ENCODE results near the gene CCT6B.

CCT6B gene

DNA sequence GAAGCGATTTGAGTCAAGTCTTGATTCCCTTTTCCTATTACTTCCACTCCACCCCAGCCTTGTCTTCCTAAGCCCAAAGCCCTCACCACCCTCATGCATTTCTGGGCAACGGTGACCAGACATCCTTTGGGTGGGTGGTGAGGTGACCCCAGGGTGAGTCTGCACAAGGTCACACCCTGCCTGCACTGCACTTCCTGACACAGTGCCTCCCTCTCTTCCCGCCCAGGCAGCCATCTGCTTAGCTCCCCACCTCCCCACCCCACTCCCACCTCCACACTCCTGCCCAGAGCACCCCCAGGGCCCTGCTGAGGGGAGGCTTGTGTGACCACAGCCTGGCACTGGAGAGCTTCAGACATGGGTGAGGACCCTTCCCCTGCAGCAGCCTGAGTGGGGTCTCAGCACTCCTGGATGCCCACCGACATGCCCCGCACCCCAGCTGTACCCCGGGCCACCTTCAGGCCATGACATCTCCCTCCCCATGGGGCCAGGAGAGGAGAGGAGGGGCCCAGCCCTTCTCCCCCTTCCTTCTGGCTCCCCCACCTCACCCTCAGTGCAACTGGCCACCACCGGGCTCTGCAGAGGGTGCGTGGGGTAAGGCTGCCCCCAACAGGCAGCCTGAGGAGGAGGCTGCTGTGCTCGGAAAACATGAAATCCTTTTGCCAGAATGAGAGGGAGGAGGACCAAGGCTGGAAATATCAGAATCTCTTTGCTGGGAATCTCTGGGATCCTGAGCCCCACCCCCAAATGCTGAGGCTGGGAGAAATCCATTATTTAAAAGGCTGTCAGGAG lies 68.6 kb downstream of the CCT6B start:
- Histone ChIP-seq H4K20me1 (ENCODE audit: insufficient read depth, low read length, poor library complexity, severe bottlenecking) (no peaks in the 10 kb centered on the region), H3K9me2 (replicated peaks; ENCODE audit: low read depth, low read length) (no peaks in the 10 kb centered on the region), H2AFZ (ENCODE audit: low read length) (peak overlapping the region; percentile 45; the same call in 1 of the 2 replicates), H3K4me3 (ENCODE audit: low read length, poor library complexity, severe bottlenecking) (no peak overlapping the region), H3K9me3 (ENCODE audit: insufficient read depth, low read depth, low read length) (no peaks in the 10 kb centered on the region), H3K27me3 (ENCODE audit: insufficient read depth, low read length, poor library complexity, severe bottlenecking) (no peaks in the 10 kb centered on the region), H3K36me3 (ENCODE audit: insufficient read depth, low read length) (no peaks in the 10 kb centered on the region), H3K9ac (ENCODE audit: low read depth, low read length, poor library complexity, severe bottlenecking) (peak overlapping the region; percentile 23), H3K4me2 (ENCODE audit: low read depth, low read length, poor library complexity, severe bottlenecking) (no peak overlapping the region), H3K79me2 (ENCODE audit: insufficient read depth, low read length) (no peaks in the 10 kb centered on the region), H3K4me1 (ENCODE audit: insufficient read depth, low read length, poor library complexity, severe bottlenecking) (peaks cover 15% of the 10 kb centered on the region), H3F3A (ENCODE audit: low read depth) (no peaks in the 10 kb centered on the region)
- TF ChIP-seq, protein P1, sequence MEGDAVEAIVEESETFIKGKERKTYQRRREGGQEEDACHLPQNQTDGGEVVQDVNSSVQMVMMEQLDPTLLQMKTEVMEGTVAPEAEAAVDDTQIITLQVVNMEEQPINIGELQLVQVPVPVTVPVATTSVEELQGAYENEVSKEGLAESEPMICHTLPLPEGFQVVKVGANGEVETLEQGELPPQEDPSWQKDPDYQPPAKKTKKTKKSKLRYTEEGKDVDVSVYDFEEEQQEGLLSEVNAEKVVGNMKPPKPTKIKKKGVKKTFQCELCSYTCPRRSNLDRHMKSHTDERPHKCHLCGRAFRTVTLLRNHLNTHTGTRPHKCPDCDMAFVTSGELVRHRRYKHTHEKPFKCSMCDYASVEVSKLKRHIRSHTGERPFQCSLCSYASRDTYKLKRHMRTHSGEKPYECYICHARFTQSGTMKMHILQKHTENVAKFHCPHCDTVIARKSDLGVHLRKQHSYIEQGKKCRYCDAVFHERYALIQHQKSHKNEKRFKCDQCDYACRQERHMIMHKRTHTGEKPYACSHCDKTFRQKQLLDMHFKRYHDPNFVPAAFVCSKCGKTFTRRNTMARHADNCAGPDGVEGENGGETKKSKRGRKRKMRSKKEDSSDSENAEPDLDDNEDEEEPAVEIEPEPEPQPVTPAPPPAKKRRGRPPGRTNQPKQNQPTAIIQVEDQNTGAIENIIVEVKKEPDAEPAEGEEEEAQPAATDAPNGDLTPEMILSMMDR (conservative IDR thresholded peaks at IDR 0.05; ENCODE audit: low read length), result peak; percentile 96
- TF ChIP-seq EZH2phosphoT487 (IDR thresholded peaks at IDR 0.05; ENCODE audit: borderline replicate concordance), result no peak

DNA sequence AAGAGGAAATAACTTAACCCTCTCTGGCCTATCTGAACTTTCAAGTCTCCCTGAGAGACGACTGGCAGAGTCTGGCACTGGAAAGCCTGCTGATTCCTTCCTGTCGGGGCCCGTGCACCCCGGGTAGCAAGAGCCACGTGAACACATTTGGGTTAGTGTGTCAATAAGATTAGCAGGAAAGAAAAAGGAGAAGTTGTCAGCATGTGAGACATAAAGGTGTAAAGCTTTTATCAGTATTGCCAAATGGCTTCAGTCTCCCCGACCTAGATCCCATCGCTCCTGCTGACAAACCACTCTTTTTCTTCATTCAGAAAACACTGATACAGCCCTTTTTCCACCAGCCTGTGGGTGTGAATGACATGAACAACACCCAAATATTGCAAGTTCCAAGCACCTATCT lies 74.4 kb downstream of the CCT6B start:
- H3K79me2 ChIP-seq (ENCODE audit: insufficient read depth, low read length), result peaks cover 7% of the 10 kb centered on the region; the same call in 1 of the 2 replicates
- H3K4me3 ChIP-seq (ENCODE audit: low read length, poor library complexity, severe bottlenecking), result no peak overlapping the region
- peaks cover 66% of the 10 kb centered on the region for H3K4me1 ChIP-seq (ENCODE audit: insufficient read depth, low read length, poor library complexity, severe bottlenecking)
- H3K36me3 ChIP-seq (ENCODE audit: insufficient read depth, low read length), result no peaks in the 10 kb centered on the region
- peak overlapping the region; percentile 48 for H2AFZ ChIP-seq (ENCODE audit: low read length)
- H3K9me3 ChIP-seq (ENCODE audit: insufficient read depth, low read depth, low read length), result no peaks in the 10 kb centered on the region
- H3K9me2 ChIP-seq (replicated peaks; ENCODE audit: low read depth, low read length), result no peaks in the 10 kb centered on the region
- peaks cover 21% of the 10 kb centered on the region; the same call in 1 of the 2 replicates for H3F3A ChIP-seq (ENCODE audit: low read depth)
- no peaks in the 10 kb centered on the region for H4K20me1 ChIP-seq (ENCODE audit: insufficient read depth, low read length, poor library complexity, severe bottlenecking)
- TF ChIP-seq, protein P1 (conservative IDR thresholded peaks at IDR 0.05; ENCODE audit: low read length), result no peak
- no peak for TF ChIP-seq EZH2phosphoT487 (IDR thresholded peaks at IDR 0.05; ENCODE audit: borderline replicate concordance)
- no peaks in the 10 kb centered on the region for H3K27me3 ChIP-seq (ENCODE audit: insufficient read depth, low read length, poor library complexity, severe bottlenecking)
- peak overlapping the region; percentile 85 for H3K4me2 ChIP-seq (ENCODE audit: low read depth, low read length, poor library complexity, severe bottlenecking)
- H3K9ac ChIP-seq (ENCODE audit: low read depth, low read length, poor library complexity, severe bottlenecking), result peak overlapping the region; percentile 52

DNA sequence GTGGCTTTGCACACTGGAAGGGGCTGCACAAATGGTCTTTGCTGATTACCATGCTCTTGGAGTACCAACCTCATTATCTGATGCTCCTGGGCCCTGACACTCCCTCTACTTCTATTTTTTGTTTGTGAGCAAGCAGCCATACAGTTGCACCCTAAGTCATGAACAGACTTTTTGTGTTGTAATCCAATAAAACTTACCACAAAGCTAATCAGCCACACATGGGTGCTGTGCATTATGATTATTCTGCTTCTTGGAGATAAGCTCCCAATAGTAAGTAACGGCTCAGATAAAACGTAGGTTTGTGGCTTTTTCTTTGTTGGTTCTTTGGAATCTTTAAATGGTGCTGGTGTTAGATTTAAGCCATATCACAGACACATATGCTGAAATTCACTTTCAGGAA lies 76.2 kb downstream of the CCT6B start:
- Histone ChIP-seq H2AFZ (ENCODE audit: low read length) (no peak overlapping the region), H4K20me1 (ENCODE audit: insufficient read depth, low read length, poor library complexity, severe bottlenecking) (no peaks in the 10 kb centered on the region), H3K9me3 (ENCODE audit: insufficient read depth, low read depth, low read length) (peaks cover 5% of the 10 kb centered on the region; the same call in 1 of the 2 replicates), H3K4me3 (ENCODE audit: low read length, poor library complexity, severe bottlenecking) (peak overlapping the region; percentile 15), H3F3A (ENCODE audit: low read depth) (peaks cover 21% of the 10 kb centered on the region; the same call in 1 of the 2 replicates), H3K9ac (ENCODE audit: low read depth, low read length, poor library complexity, severe bottlenecking) (peak overlapping the region; percentile 89), H3K4me2 (ENCODE audit: low read depth, low read length, poor library complexity, severe bottlenecking) (peak overlapping the region; percentile 85), H3K9me2 (replicated peaks; ENCODE audit: low read depth, low read length) (no peaks in the 10 kb centered on the region), H3K27me3 (ENCODE audit: insufficient read depth, low read length, poor library complexity, severe bottlenecking) (no peaks in the 10 kb centered on the region), H3K79me2 (ENCODE audit: insufficient read depth, low read length) (peaks cover 10% of the 10 kb centered on the region; the same call in 1 of the 2 replicates), H3K36me3 (ENCODE audit: insufficient read depth, low read length) (no peaks in the 10 kb centered on the region), H3K4me1 (ENCODE audit: insufficient read depth, low read length, poor library complexity, severe bottlenecking) (peaks cover 68% of the 10 kb centered on the region)
- TF ChIP-seq, protein P1 (conservative IDR thresholded peaks at IDR 0.05; ENCODE audit: low read length), result no peak
- TF ChIP-seq EZH2phosphoT487 (IDR thresholded peaks at IDR 0.05; ENCODE audit: borderline replicate concordance), result no peak
